DOHH2 (cell line): ENCODE results near the gene PCAT6.

ENCODE experiments used
- H3F3A ChIP-seq: fragments of 200-600 bp; sonication (generic), shearing (Covaris generic); 2 replicates; pipeline ENCODE4 v1.6.0; 2016; ENCODE audit warnings: antibody characterized with exemption, mild to moderate bottlenecking; ENCODE audit not compliant: control insufficient read depth, insufficient read depth
- H3K27ac ChIP-seq: fragments of 200-600 bp; sonication (generic); 2 replicates; pipeline ENCODE4 v1.5.1; 2014; ENCODE audit warnings: low read depth, mild to moderate bottlenecking, low read length, moderate library complexity
- H3K27me3 ChIP-seq: fragments of 200-600 bp; sonication (generic); 2 replicates; pipeline ENCODE4 v1.6.1; 2014; ENCODE audit warnings: mild to moderate bottlenecking, low read length, mixed read lengths; ENCODE audit not compliant: control insufficient read depth
- H3K36me3 ChIP-seq: fragments of 200-600 bp; sonication (generic); 2 replicates; pipeline ENCODE4 v1.6.1; 2014; ENCODE audit warnings: mild to moderate bottlenecking, low read length, moderate library complexity, mixed read lengths; ENCODE audit not compliant: control insufficient read depth
- H3K4me1 ChIP-seq: fragments of 200-600 bp; sonication (generic); 2 replicates; pipeline ENCODE4 v1.6.1; 2014; ENCODE audit warnings: mild to moderate bottlenecking, low read length, mixed read lengths; ENCODE audit not compliant: control insufficient read depth
- H3K4me2 ChIP-seq: fragments of 200-600 bp; sonication (generic); 2 replicates; pipeline ENCODE4 v1.6.0; 2014; ENCODE audit warnings: mild to moderate bottlenecking, low read length, moderate library complexity
- H3K4me3 ChIP-seq: fragments of 200-600 bp; sonication (generic); 2 replicates; pipeline ENCODE4 v1.5.1; 2014; ENCODE audit warnings: mild to moderate bottlenecking, low read length, mixed read lengths
- H3K79me2 ChIP-seq: fragments of 200-600 bp; sonication (generic); 2 replicates; pipeline ENCODE4 v1.6.1; 2014; ENCODE audit warnings: mild to moderate bottlenecking, low read length, mixed read lengths; ENCODE audit not compliant: control insufficient read depth
- H3K9me2 ChIP-seq: fragments of 200-600 bp; sonication (generic); replicated peaks from 2 replicates; pipeline ENCODE4 v1.6.1; 2014; ENCODE audit warnings: mild to moderate bottlenecking, low read length, mixed read lengths; ENCODE audit not compliant: control insufficient read depth
- H3K9me3 ChIP-seq: fragments of 200-600 bp; sonication (generic); 2 replicates; pipeline ENCODE4 v1.6.1; 2014; ENCODE audit warnings: antibody characterized with exemption, low read length, mixed read lengths; ENCODE audit not compliant: control insufficient read depth, insufficient read depth
- H4K20me1 ChIP-seq: fragments of 200-600 bp; sonication (generic); 2 replicates; pipeline ENCODE4 v1.6.0; 2014; ENCODE audit warnings: low read depth, mild to moderate bottlenecking, antibody characterized with exemption, low read length, moderate library complexity; ENCODE audit not compliant: control insufficient read depth, insufficient read depth
- CTCF ChIP-seq: fragments of 200-600 bp; sonication (generic); IDR thresholded peaks from one replicate; pipeline ENCODE4 v1.5.1; 2014; ENCODE audit warnings: antibody characterized with exemption, mild to moderate bottlenecking, low read depth, low read length; ENCODE audit not compliant: poor library complexity, severe bottlenecking
- EZH2phosphoT487 ChIP-seq: fragments of 200-600 bp; sonication (generic); IDR thresholded peaks from 2 replicates; pipeline ENCODE4 v1.6.1; 2017; ENCODE audit warnings: borderline replicate concordance, mild to moderate bottlenecking, antibody characterized with exemption, low read length, moderate library complexity, mixed read lengths

Gene PCAT6

GRCh38 chr1:202856014-202856413, 45.3 kb downstream of the PCAT6 start:
- Histone ChIP-seq H4K20me1 (no peaks in the 10 kb centered on the region), H3F3A (no peaks in the 10 kb centered on the region), H3K79me2 (no peaks in the 10 kb centered on the region), H3K9me3 (no peaks in the 10 kb centered on the region), H3K4me1 (peaks cover 6% of the 10 kb centered on the region), H3K27me3 (peaks cover 7% of the 10 kb centered on the region), H3K4me3 (no peak overlapping the region), H3K36me3 (no peaks in the 10 kb centered on the region), H3K27ac (no peak overlapping the region), H3K4me2 (no peak overlapping the region), H3K9me2 (no peaks in the 10 kb centered on the region)
- TF ChIP-seq EZH2phosphoT487 (no peak), CTCF (no peak)

GRCh38 chr1:202857136-202857610, 46.4 kb downstream of the PCAT6 start:
- H3K36me3 ChIP-seq: no peaks in the 10 kb centered on the region
- peaks cover under 1% of the 10 kb centered on the region; the same call in 1 of the 2 replicates for H3K4me1 ChIP-seq
- no peaks in the 10 kb centered on the region for H3K9me3 ChIP-seq
- no peaks in the 10 kb centered on the region for H4K20me1 ChIP-seq
- H3K27ac ChIP-seq: no peak overlapping the region
- H3F3A ChIP-seq: no peaks in the 10 kb centered on the region
- peaks cover 18% of the 10 kb centered on the region for H3K27me3 ChIP-seq
- no peaks in the 10 kb centered on the region for H3K9me2 ChIP-seq
- H3K79me2 ChIP-seq: no peaks in the 10 kb centered on the region
- H3K4me2 ChIP-seq: no peak overlapping the region
- TF ChIP-seq EZH2phosphoT487 (no peak), CTCF (no peak)
- no peak overlapping the region for H3K4me3 ChIP-seq

GRCh38 chr1:202858331-202858730, 47.6 kb downstream of the PCAT6 start:
- Histone ChIP-seq H3K9me3 (no peaks in the 10 kb centered on the region), H3K79me2 (no peaks in the 10 kb centered on the region), H3K4me1 (no peaks in the 10 kb centered on the region), H3K4me3 (no peak overlapping the region), H4K20me1 (no peaks in the 10 kb centered on the region), H3K27ac (no peak overlapping the region), H3K4me2 (no peak overlapping the region), H3K9me2 (no peaks in the 10 kb centered on the region), H3K27me3 (peaks cover 30% of the 10 kb centered on the region), H3K36me3 (no peaks in the 10 kb centered on the region), H3F3A (no peaks in the 10 kb centered on the region)
- TF ChIP-seq CTCF (no peak), EZH2phosphoT487 (no peak)
